OCI-M2 (cell line): ENCODE results near the gene AXIN2.
"Not testable (repeated sequence)": the region's sequence is repeated elsewhere in the genome, so short reads cannot be mapped to it uniquely, and the experiment has no call there.

Experiments
- DNase-seq: peaks from one replicate; lab custom pipeline; 2025; ENCODE audit not compliant: unreplicated experiment; lab: John Stamatoyannopoulos, UW

AXIN2 gene

DNA sequence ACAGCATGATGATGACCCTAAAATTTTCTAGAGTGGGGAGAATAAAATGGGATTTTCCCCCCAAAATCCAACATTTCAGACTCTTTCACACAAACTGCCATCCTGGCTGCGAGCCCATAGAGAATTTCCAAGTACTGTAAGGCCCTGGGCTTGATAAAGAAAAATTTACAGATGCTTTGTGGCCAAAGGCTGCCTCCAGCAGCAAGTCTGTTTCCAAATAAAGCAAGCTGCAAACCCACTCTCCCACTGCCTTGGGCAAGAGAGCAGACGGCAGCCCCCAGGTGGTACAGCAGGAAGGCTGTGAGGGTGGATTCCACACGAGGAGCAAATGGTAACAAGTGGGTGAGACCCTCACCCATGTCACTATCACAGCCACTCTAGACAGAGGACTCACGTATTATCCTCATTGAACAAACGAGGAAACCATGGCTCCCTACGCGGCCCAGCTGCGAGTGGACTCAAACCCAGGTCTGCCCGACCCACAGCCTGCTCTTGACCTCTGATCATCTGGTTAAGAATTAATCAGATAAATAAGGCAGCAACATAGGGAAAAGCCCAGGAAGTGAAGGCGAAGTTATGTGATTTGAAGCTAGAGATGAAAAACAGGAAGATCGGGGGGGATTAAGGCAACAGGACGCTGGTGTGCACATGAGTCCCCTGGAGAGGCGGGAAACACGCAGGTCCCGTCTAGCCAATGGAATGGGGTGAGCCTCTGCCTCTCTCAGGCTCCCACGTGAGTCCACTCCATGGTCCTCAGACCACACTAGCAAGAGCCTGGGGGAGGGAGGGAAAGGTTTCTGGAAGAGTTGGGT, 37.4 kb downstream of the AXIN2 start:
- DNase-seq: no peak

DNA sequence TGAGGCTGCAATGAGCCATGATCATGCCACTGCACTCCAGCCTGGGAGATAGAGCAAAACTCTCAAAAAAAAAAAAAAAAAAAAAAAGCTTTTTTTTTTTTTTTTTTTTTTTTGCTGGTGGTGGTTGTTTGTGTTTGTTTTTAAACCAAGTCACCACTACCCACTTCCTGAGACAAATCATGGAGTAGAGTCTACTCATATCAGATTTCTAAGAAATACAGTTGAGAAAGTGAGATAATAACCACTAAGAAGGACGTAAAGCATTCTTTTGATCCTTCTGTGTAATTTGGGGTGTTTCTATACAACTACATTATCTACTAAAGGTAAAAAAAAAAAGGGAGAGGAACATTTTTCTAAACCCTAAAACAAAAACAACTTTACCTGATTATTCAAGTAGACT, 38.0 kb downstream of the AXIN2 start:
- DNase-seq: no peak

DNA sequence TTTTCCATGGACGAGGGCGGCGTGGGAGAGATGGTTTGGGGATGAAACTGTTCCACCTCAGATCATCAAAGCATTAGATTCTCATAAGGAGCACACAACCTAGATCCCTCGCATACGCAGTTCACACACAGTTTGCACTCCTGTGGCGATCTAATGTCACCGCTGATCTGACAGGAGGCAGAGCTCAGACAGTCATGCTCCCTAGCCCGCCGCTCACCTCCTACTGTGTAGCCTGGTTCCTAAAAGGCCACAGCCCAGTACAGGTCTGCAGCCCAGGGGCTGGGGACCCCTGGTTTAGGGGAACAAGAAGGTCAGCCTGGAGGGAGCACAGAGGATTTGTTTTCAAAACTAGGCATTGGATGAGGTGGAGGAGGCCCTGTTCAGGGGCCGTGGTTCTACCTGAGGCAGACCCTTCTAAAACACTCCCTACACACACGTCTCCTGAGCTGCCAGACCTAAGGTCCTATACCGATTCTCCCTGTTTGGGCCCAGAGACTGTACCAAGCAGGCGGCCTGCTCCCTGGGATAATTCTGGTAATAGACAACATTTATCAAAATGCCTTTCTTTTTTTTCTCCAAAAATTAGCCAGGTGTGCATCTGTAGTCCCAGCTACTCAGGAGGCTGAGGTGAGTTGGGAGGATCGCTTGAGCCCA, 38.6 kb downstream of the AXIN2 start:
- no peak for DNase-seq

DNA sequence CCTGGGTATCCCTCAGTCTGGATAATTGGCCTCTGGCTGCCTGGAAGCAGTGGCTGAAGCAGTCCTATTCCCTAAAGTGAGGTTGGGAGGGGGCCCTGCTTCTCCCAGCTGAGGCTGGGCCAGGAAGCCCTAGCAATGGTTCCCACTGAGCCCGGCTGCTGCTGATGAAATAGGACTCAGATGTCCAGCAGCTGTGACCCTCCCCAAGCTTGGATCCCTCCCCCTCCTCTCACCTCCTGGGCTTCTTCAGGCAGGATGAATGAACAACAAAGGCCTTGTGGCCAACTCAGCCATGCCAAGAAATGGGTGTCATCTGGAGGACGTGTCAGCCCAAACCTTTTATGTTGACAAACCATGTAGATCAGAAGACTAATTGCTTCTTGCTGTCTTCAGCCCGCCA, 42.0 kb downstream of the AXIN2 start:
- no peak for DNase-seq

DNA sequence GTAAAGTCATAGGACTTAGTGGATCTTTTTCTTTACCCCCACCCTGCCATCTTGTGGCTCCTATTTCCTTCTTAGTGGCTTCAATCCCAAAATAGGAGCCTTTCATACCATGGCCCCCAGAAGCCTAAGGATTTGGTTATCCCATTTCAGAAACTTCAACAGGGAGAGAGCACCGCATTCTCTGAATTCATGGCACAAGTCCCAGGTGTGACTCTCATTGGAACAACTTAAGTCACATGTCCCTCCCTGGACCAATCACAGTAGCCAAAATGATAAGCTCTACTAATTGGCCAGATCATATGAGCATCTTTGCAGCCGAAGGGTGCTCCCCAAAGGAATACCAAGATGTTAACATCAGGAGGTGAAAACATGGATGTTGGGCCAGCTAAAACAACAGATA, 43.2 kb downstream of the AXIN2 start:
- DNase-seq: no peak

DNA sequence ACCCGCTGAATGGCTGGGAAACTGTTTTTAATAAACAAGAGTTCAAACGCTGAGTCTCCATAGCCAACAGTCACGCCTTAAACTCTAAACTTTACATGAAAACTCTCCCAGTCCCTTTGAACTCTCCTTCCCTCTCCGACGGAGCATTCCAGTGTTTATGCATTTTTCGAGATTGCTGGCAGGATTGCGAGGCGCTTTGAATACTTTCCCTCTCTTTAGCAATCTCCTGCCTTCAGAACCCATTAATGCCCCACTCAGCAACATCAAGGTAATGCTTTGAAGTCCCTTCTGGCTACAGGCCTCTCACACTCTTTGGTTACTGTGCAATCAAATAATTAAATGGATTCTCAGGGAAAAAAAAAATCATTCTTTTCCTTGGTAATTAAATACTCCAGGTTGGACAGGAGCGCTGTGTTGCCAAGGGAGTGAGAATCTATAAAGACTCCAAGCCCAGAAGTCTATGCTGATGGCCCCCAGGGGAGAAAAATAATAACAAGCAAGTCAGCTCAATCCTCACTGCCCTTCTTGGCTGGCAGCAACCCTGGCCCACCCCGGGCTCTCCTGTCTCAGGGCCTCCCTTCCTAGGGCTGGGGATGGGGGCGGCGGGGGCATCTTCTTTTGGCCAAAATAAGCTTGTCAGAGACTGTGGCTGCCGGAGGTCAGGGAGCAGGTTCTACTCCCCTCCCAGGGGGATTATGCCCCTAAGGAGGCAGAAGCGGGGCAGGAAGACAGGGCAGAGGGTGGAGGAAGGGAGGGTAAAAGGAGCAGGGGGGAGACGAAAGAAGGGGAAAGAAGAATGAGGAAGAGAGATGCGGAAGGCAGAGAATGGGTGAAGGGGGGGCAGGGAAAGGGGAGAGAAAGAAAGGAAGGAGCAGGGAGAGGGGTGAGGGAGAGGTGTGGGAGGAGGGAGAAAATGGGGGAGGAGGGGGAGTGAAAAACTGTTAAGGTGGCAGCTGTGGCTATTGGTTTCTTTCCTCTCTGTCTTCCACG, 45.2 kb downstream of the AXIN2 start:
- DNase-seq: no peak

DNA sequence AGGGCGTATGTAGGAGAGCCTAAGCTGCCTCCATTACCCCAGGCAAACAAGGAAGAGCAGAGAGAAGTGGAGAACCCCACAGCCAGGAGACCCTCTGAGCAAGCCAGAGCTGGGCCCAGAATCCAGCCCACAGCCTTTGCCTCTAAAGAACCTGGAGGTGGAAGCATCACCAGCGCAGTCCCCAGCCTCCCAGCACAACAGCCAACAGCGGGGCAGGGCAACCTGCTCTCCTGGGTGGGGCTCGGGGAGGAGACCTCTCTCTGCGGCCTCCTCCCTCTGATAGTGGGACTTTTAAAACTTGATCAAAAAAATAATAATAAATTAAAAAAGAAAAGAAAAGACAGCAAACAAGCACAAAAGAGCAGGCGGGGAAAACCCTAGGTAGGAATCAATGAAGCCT, 45.9 kb downstream of the AXIN2 start:
- no peak for DNase-seq

DNA sequence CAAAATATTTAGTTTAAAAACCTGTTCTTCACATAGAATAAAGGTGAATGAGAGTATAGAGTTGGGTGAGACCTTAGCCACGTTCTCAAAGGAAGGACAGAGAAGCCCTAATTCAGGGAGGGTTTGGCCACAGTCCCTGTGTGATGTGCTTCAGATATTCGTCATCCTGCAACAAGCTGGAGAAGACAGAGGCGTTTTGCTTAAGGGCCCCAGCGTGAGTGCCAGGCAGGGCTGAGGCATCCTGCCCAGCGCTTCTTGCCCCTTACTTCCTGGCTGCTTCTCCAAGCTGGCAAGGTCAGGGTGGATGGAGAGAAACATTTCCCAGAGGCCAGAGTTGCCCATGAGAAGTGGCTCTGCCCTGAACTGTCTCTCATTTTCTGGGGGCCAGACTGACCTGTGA, 46.9 kb downstream of the AXIN2 start:
- no peak for DNase-seq

DNA sequence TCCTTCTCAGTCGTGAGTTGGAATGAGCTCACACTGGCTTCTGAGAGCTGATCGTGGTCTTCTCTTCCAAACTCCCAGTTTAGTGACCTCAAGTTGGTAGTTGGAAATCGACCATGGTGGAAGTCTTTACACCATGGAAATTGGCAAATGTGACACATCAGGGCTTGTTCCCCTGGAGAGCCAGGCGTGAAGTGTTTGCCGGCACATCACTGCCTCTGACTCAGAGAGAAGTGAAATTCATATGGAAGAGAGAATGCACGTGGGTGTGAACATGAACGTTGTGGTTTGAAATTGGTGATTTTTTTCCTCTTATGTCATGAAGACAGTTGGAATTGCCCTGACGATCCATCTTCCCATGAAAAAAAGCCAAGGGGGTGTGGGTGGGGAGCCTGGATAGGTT, 47.4 kb downstream of the AXIN2 start:
- DNase-seq: no peak

DNA sequence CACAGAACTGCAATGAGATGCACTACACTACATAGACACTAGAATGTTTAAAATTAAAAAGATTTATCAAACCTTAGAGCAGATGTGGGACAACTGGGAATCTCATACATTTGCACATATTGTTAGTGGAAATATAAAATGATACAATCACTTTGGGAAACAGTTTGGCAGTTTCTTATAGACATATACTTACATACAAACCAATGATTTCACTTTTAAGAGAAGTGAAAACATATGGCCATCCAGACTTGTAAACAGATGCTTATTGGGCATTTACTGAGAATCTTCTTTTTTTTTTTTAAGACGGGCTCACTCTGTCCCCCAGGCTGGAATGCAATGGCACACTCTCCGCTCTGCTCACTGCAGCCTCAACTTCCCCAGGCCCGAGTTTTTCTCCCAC, 50.1 kb downstream of the AXIN2 start:
- DNase-seq: no peak

DNA sequence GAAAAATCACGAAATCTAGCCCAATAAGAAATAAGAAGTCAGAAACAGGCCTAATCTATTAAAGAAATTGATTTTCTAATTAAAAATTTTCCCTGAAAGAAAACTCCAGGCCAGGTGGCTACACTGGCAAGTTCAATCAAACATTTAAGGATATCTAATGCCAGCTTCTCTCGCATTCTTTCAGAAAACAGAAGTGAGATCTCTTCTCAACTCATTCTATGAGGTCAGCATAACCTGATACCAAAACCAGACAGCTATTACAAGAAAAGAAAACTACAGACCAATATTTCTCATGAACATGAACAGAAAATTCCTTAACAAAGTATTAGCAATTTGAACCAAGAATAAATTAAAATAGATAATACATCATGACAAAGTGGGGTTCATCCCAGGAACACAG, 52.4 kb downstream of the AXIN2 start:
- DNase-seq: no peak

DNA sequence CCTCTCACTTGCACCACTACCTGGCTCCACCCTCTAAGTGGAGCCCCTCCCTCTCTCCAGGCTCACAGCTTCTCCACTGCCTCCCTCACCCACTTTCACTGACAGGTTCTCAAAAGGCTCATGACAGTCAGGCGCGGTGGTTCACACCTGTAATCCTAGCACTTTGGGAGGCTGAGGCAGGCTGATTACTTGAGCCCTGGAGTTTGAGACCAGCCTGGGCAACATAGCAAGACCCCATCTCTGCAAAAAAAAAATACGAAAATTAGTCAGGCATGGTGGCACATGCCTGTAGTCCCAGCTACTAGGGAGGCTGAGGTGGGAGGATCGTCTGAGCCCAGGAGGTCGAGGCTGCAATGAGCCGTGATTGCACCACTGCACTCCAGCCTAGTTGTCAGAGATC, 56.8 kb downstream of the AXIN2 start:
- not testable (repeated sequence) for DNase-seq

DNA sequence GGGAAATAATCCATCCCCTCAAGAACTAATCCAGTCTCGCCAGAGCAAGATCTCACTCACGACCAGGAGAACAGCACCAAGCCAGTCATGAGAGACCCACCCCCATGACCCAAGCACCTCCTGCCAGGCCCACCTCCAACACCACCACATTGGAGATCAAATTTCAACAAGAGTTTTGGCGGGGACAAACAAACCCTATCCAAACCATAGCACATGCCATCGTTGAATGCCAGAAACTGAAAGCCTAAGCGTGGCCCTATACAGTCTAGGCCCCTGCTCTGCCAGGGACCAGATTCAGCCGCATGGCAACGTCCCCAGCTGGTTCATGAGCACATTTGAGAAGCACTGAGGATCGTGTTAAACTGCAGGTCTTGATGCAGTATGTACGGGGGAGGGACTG, 57.3 kb downstream of the AXIN2 start:
- DNase-seq: no peak

DNA sequence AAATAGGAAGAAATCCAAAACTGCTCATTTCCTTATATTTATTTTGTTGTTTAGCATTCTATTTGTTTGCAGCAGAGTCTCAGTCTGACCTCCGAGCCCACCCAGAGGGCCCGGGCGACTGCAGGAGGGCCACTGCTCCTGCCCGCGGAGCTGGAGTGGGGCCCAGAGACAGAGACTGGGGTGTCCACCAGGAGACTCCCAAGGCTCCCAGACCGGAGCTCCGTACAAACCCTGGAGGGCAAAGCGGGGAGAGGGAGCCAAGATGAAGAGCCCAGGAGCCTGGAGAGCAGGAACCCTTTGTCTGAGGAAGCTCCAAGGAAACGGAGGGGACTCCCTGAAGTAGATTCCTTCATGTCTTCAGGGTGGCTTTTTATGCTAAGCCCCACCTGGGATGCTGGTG, 57.9 kb downstream of the AXIN2 start:
- no peak for DNase-seq

DNA sequence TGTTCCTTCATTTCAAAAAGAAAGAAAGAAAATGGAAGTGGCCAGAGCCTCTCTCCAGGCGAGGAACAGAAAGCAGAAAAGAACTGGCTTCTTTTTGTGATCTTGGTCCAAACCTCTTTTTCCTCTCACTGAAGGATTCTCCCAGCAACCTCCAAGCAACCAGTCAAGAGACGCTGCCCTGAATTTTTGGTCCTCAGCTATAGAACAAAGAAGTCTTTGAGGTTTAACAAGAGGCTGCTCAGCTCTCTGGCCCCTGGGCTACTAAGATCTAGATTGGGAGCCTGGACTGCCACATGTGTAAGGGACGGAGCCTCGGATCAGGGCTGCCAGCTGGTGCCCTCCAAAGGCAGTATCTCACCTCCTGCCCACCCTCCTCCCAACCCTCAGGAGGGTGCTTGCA, 62.6 kb downstream of the AXIN2 start:
- no peak for DNase-seq

DNA sequence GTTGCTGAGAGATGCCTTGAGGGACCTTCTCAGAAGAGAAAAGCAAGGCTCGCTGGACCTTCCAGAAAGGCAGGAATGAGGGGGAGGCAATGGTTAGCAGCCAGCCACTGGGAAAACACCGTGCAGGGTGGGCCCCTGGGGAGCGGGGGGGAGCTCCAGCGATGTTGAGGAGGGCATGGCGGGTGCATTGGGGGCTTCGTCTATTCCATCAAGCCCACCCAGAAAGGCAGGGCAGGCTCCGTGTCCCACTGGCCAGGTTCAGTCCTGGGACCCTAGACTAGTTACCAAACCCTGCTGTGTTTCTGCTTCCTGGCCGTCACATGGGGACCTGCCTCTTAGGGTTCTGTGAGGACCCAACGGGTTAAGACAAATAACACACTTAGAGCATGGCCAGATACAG, 64.6 kb downstream of the AXIN2 start:
- no peak for DNase-seq

DNA sequence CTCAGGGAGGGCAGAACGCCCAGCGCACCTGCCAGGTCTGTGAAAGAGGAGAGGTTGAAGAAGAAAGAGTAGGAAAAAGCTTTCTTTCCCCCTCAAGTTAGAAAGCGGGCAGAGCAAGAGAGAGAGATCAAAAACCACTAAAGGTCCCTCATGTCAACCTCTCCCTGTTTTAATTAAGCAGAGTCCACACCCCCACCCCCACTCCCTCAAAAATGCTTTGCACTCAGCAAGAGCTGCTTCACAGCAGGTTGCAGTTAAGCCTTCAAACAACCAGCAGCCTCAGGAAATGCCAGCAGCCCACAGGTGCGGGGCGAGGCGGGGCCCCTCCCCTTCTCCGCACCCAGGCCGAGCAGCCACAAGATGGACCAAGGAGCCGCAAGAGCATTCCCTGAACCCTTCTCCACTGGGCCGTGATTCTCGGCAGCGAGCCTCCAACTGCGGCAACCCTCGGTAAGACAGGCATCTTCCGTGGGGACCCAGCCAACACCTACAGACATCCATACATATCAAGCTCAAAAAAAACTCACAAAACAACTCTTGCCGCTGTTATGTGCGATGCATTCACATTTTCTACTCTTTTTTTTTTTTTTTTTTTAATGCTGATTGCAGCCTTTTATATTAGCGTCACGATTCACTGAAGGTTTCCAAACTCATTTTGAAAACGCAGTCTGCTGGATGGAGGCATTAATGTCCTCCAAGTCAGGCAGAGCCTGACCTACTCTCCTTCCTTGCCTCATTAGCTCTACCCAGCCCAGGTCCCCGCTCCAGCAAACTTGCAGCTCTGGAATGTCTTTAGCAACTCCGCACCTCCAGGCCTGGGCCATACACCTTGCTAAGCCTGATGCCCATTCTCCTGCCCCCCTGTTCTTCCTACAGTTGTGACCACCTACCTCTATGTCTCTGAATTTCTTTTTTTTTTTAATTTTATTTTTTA, 66.1 kb downstream of the AXIN2 start:
- DNase-seq: no peak

DNA sequence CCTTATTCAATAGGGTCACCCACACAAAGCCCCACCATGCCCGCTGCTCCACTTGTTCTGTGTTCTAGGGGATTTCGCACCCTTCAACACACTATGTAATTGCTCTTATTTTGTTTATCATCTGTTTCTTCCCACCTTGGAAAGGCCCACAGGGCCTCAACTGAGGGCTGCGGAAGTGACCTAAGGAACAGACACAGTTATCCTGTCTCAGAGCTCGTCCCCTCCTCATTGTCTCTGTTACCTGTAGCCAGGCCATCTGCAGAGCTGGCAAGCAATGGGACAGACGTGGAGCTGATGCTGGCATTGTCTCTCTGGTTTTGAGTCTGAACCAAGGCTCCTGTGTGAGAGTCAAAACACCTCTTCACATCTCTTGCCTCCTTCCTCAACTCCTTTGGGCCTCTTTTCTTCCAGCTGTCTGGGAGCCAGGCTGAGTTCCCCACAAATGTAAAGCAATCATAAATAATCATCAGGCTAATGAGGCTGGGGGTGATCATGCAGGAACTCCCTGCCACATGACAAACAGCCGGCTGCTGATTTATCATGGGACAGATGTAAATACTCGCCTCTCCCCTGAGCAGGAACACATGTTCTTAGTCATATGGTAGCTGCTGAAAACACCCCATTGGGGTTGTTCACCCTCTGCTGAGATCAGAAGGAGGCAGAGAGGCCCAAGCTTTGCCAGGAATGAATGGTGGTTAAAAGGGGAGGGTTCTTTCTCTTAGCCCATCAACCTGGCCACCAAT, 71.9 kb downstream of the AXIN2 start:
- DNase-seq: no peak

DNA sequence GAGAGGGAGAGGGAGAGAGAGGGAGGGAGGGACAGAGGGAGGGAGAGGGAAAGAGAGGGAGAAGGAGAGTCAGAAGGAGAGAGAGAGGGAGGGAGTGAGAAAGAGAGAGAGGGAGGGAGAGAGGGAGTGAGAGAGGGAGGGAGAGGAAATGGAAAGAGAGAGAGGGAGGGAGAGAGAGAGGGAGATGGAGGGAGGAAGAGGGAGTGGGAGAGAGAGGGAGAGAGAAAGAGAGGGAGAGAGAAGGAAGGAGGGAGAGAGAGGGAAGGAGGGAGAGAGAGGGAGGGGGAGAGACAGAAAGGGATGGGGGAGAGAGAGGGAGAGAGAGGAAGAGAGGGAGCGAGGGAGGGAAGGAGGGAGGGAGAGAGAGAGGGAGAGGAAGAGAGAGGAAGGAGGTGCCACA, 72.8 kb downstream of the AXIN2 start:
- DNase-seq: no peak

DNA sequence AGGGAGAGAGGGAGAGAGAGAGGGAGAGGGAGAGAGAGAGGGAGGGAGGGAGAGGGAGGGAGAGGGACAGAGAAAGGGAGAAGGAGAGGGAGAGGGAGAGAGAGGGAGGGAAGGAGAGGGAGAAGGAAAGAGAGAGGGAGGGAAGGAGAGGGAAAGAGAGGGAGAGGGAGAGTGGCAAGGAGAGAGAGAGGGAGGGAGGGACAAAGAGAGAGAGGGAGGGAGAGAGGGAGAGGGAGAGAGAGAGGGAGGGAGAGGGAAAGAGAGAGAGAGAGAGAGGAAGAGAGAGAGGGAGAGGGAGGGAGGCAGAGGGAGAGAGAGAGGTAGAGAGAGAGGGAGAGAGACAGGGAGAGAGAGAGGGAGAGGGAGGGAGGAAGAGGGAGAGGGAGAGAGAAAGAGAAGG, 73.5 kb downstream of the AXIN2 start:
- DNase-seq: no peak
